GM18907 (cell line): ENCODE results near the gene MTURN.
"Not testable (repeated sequence)": the region's sequence is repeated elsewhere in the genome, so short reads cannot be mapped to it uniquely, and the experiment has no call there.

ENCODE experiments used
- ATAC-seq: cut with Tn5 transposase; IDR thresholded peaks from one replicate; pipeline ENCODE4 v1.9.1; 2021; ENCODE audit warnings: mild to moderate bottlenecking, moderate library complexity; ENCODE audit not compliant: unreplicated experiment

Gene MTURN

DNA sequence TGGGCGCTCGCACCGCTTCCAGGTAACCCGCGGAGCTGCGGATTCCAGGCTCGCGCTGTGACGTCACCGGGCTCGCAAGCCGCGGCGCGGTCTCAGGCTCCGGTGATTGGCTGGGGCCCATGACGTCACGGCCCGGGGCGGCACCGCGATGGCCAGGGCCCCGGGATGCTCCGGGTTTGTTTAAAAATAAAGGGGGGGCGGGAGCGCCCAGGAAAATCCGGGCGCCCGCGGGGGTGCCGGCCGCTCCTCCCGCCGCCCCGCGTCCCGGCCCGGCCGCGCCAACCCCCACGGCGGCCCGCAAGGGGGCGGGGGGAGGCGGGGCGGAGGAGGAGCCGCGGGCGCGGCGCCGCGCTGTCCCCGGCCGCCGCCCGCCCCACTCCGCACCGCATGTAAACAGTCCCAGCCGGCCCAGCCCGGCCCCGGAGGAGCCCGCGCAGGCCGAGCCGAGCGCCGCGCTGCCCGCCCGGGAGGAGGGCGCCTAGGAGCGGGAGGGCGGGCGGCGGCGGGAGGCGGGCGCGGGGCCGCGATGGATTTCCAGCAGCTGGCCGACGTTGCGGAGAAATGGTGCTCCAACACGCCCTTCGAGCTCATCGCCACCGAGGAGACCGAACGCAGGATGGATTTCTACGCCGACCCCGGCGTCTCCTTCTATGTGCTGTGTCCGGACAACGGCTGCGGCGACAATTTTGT is at the start of gene MTURN:
Gene MTURN, plus strand, starts transcription at position 376 of the 690 bp plus-strand sequence. Its CDS starts 151 bp downstream, at position 527.
- ATAC-seq, result peak; percentile 83

DNA sequence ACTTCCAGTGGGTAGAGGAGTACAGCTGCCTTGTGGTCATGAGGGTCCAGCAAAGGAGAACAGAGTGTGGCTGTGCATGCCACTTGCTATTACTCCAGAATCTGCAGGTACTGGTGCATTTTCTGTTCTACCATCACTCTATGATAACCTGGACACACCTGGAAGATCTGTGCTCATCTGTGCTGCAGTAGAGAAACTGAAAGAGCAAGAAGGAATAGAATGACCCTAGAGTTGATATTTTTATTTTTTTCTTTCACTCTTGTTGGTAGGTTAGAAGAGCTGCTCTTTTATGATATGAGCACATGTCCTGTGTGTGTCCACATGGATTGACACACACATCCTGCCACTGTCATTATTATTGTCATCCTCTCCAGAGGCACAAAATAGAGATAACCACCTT is 48.3 kb upstream of the MTURN start:
- no peak for ATAC-seq

DNA sequence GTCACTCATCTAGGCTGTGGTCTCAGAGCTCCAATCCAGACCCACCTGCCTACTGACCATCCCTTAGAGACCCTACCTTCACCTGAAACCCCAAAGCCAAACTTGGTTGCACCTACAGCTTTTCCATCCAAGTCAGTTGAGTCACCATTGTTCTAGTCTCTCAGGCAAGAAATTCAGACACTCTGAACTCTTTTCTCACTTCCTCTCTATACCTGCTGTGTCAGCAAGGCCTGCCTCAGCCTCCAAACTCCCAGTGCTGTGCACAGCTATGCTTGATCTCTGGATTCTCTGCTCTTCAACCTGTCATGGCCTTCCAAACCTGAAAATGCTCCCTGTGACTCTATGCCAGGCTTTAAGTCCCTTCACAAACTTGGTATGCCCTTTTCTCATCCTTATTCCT is 47.4 kb upstream of the MTURN start:
- no peak for ATAC-seq

DNA sequence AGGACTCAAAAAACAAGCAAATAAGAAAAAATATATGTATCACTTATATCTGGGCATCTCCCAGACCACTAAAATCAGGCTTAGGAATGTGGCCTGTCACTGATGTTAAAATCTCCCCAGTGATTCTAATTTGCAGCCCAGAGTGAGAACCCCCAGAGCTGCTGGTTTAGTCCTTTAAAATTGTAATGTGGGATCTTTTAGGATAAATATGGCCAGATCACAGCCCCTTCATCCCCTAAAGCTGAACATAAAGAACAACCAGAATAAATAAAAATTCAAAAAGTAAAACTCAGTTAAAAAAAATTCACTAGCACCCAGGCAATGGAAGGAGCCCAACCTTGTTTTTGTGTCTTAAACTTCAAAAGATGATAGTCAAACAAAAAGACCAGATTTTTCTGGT is 46.4 kb upstream of the MTURN start:
- no peak for ATAC-seq

DNA sequence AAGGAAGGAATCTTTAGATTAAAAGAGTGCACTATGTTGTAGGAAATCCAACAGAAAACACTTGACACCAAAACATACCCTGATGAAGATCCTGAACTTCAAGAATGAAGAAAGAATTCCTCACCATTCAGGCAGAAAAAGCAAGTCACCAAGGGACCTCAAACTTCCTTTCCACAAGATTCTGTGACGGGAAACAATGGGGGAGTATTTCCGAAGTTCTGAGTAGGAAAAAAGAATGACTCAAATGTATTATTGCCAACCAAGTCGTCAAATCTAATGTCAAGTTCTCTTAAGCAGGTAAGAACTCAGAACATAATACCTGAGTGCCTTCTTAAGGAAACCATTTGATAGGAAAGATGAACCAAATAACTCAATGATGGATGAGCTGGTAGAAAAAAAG is 44.7 kb upstream of the MTURN start:
- no peak for ATAC-seq

DNA sequence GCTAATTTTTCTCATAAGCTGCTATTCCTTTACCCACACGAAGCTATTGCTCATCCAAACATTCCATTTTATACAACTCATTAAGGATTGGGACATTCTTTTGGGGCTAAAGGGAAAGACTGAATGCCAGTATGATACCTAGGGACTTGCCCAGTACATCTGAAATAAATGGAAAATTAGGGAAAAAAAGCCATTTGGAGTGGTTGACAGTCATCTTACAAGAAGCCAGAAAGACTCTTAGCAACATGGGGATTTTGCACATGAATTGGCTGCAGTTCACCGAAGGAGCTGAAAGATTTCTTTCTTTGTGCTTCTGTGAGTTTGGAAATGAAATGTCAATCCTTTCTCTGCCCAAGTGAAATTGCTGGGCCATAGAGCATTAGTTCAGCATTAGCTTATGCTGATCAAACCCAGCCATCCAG is 43.3 kb upstream of the MTURN start:
- no peak for ATAC-seq

DNA sequence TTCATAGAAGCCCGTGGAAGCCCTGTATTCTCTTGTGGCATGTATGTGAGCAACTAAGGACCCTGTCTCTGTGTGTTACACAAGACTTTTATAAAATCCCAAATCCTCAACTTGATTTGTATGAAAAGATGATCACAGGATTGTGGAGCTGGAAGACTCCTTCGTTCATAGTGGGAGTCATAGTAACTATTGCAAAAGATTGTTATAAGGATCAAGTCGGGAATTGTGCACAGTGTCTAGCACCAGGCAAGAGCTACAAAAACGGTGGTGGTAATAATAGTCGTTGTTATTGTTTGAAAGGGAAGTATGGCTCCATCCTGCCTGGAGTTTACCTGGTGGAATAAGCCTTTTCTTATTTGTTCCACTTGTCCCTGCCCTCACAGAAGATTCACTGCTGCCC is 42.8 kb upstream of the MTURN start:
- ATAC-seq, result no peak

DNA sequence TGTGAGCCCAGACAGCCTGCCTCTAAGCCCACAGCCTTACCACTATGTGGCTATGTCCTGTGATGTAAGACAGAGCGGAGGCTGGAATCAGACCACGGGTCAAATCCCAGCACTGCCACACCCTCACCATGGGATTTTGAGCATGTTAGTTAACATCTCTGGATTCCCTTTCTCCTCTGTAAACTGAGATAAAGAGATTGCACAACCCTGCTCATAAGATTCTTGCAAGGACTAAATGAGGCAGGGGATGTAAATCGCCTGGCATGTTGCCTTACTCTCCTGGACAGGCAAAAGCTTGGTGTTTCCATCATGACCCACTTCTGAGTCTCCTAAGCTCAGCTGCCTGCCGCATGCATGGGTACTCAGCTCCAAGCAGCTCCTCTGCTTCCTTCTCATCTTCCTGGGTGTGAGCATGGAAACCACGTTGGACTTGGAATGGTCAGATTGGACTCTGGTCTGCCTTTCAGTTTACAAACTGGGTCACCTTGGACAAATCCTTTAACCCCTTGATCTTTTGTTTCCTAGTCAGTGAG is 41.3 kb upstream of the MTURN start:
- ATAC-seq, result no peak

DNA sequence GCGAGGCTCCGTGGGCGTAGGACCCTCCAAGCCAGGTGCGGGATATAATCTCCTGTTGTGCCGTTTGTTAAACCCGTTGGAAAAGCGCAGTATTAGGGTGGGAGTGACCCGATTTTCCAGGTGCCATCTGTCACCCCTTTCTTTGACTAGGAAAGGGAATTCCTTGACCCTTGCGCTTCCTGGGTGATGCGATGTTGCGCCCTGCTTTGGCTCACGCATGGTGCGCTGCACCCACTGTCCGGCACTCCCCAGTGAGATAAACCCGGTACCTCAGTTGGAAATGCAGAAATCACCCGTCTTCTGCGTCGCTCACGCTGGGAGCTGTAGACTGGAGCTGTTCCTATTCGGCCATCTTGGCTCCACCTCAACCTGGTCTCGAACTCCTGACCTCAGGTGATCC is 36.2 kb upstream of the MTURN start:
- not testable (repeated sequence) for ATAC-seq

DNA sequence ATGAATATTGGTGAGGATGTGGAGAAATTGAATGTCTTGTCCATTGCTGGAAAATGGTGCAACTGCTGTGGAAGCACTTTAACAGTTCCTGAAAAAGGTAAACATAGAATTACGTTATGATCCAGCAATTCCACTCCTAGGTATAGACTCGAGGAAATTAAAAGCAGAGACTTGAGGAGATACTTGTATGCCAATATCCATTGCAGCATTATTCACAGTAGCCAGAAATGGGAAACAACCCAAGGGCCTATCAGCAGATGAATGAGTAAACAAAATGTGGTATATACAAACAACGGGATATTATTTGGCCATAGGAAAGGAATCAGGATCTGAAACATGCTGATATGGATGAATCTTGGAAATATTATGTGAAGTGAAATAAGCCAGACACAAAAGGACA is 32.5 kb upstream of the MTURN start:
- no peak for ATAC-seq

DNA sequence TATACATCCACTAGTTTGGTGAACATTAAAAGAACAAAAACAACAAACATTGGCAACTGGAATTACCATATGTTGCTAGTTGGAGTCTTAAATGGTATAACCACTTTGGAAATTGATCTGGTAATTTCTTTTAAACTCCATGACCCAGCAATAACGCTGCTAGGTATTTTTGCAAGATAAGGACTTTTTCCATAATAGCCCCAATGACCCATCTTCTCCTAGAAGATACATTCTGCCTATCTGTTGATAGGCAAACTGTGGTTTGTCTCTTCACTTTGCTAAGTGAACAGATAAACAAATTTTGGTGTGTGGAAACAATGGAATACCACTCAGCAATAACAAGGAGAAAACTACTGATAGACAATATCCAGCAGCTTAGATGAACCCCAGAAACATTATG is 30.6 kb upstream of the MTURN start:
- no peak for ATAC-seq

DNA sequence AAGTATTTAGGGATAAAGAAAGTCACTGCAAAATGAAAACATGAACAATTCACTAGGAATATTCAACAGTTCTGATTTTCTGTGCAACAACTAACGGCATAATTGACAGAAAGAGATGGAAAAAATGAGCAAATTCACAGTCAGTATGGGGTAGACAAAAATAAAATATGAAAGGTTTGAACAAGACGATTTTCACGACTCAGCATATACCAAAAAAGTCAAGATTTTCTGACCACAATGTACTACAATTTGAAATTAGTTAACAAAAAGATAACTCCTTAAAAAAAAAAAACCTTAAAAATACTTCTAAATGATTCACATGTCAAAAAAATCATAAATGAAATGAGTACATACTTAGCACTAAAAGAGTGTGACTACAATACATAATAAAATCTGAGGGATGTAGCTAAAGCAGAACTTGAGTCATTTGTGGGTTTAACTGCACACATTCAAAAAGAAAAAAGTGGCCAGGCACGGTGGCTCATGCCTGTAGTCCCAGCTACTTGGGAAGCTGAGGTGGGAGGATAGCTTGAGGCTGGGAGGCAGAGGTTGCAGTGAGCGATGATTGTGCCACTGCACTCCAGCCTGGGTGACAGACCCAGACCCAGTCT is 22.6 kb upstream of the MTURN start:
- no peak for ATAC-seq

DNA sequence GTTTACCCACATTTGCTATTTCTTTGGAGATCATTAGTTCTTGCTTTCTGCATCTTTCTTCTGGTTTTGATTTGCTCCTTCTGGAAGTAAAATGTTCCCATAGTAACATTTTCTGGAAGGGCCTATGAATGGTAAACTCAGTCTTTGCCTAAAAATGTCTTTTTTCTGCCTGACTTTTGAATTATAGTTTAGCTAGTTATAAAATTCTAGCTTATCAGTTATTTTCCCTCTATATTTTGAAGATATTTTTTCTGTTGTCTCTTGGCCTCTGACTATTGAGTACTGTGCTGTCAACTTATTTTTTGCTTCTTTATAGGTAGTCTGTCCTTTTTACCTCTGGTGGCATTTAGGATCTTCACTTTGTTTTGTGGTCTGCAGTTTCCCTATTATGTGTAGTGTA is 21.6 kb upstream of the MTURN start:
- ATAC-seq, result no peak

DNA sequence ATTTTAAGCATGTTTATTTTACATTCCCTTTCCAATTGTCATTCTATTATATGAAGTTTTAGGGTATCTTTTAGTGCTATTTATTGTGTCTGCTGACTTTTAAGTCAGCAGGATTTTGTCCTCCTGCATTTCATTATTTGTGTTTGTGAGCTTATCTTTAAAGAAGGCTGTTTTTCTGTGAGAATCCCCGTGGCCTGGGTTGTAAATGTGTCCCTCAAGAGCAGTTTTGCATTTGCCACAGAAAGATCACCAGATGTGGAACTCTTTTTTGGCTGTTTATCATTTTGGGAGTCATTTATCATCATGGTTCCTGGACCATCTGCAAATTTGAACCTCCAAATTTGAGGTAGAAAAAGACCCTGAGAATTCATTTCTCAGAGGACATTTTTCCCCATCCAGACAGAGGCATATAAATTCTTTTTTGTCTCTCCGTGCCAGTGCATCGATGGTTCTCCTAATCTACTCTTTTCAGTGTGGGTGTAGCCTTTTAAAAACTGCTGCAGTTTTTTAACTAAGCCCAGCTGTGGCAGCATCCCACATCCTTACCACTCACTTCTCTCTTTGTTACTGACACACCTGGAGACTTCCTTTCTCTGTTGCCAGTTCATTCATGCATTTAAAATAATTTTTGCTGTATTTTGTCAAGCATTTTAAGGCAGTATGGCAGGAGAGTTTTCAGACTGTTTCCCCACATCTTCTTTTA is 20.1 kb upstream of the MTURN start:
- ATAC-seq, result no peak

DNA sequence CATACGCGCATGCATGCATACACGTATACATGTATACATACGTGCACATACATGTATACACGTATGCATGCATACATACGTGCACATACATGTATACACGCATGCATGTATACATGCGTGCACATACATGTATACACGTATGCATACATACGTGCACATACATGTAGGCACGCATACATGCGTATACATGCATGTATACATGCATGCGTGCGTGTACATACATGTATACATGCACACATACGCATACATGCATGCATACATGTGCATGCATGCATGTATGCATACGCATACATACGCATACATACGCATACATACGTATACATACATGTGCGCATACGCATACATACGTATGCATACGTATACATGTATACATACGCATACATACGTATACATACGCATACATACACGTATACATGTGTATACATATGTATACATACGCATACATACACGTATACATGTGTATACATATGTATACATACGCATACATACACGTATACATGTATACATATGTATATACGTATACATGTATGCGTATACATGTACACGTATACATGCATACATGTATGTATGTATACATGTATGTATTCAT is 19.0 kb upstream of the MTURN start:
- no peak for ATAC-seq

DNA sequence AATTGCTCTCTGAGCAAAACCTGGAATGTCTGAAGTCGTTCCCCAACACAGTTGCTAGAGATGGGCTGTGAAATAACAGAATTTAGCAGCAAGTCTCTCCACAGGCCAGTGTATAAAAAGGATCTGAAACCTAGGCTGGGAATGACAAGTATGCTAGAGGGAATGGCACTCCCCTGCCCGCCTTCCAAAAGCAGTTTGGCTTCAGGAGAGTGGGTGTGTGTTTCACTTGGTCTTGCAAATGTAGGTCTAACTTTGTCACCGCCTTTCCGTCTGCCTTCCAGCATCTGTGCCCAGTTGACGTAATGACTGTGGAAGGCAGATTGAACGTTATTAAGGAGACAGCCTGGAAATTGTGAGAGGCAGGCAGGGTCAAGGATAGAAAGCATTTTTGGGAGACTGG is 18.0 kb upstream of the MTURN start:
- no peak for ATAC-seq

DNA sequence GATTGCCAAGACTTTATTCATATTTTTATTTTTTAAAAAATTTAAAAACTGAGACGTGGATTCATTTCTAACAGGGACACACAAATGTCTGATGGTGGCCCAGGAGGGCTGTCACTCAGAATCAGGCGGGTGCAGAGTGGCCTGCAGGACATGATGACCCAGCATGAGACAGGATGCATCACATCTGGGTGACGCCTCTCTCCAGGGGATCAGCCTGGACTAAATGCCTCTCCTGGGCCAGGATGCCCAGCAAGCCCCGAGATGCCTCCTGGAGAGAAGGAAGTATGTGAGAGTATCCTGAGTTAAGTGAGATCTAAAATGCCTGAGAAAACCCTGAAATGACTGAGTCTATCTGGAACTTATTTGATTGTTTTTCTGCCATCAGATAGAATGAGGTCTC is 16.9 kb upstream of the MTURN start:
- no peak for ATAC-seq

DNA sequence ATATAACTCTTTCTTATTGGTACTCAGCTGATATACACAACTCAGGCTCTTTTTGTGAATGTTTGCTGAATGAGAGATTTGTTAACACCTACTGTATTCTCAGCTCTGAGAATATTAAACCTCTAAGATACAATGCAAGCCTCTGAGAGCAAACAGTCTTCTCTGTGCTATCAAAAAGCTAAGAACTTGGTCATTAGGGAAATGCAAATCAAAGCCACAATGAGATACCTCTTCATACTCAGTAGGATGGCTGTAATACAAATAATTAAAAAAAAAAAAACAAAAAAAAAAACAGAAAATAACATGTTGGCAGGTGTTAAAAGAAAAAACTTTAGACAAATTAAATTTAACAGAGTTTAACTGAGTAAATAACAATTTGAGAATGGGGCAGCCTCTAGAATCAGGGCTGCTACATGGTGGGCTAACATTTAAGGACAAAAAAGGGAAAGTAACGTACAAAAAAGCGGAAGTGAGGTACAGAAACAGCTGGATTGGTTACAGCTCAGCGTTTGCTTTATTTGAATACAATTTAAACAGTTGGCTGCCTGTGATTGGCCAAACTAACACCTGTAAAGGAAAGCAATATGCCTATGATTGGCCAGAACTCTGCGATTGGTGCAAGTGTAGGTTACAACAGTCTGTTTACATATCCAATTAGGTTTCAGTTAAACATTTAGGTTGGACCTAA is 14.8 kb upstream of the MTURN start:
- no peak for ATAC-seq

DNA sequence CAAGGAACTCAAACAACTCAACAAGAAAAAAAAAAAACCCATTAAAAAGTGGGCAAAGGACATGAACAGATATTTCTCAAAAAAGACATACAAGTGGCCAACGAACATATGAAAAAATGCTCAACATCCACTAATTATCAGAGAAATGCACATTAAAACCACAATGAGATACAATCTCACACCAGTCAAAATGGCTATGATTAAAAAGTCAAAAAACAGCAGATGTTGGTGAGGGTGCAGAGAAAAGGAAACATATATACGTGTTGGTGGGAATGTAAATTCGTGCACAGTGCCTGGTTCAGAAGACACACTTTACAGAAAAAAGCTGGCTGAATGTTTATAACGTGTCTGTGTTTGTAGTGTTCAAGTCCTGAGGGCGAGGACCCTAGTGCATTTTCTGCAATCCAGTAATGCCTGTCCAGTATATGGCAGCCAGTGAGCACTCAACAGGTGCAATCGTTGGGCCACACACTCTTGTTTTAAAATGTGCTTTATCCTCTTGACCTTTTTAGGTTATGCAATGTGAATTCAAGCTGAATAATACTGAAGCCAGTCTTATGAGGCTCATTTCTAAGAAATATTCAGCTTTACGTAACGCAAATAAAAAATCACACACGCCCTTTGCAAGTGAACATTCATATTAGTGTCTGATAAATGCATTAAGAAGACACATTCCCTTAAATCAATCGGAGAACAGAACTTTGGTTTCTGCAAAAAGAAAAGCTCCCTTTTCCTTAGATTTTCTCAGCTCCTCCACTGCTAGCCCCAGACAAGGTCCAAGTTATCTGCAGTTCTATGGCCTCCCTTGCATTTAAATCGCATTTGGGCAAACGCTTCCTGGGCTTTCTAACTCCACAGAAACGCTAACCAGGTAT is 813 bp upstream of the MTURN start:
- no peak for ATAC-seq
